ENCODE data around the gene EEF1AKMT3.
A peak's percentile ranks its signal among the peaks of the same experiment; 100 is the strongest.
"Not testable (repeated sequence)": the region's sequence is repeated elsewhere in the genome, so short reads cannot be mapped to it uniquely, and the experiment has no call there.

Gene EEF1AKMT3

GRCh38 chr12:57795354-57795753 is 22.9 kb downstream of the EEF1AKMT3 start:
- no peak for DNase-seq

GRCh38 chr12:57796996-57797395 is 24.6 kb downstream of the EEF1AKMT3 start:
- DNase-seq = no peak

- no peak for DNase-seq
Observed at GRCh38 chr12:57797933-57798332, 25.5 kb downstream of the EEF1AKMT3 start.

DNA sequence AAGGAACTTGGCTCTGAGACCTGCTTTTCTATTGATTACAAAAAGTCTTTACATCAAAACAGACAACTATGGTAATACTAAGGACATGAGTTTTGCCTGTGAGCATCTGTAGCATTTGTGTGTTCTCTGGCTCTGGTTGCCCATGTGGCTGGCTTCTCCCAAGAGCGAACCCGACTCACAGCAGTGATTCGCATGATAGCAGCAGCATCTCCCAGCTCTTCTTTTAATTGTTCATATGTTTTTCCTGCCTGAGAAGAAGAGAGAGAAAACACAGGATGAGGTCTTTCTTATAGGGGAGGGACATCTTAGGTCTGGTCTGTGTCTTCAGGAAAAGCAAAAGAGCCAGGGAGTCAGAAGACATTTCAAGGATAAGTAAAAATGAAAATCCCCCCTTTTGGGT is 28.6 kb downstream of the EEF1AKMT3 start:
- no peak for DNase-seq

- no peak for DNase-seq
Observed at GRCh38 chr12:57802607-57803006, 30.2 kb downstream of the EEF1AKMT3 start.

GRCh38 chr12:57803319-57803893 is 31.0 kb downstream of the EEF1AKMT3 start:
- peak; percentile 27 to 34 for DNase-seq

DNA sequence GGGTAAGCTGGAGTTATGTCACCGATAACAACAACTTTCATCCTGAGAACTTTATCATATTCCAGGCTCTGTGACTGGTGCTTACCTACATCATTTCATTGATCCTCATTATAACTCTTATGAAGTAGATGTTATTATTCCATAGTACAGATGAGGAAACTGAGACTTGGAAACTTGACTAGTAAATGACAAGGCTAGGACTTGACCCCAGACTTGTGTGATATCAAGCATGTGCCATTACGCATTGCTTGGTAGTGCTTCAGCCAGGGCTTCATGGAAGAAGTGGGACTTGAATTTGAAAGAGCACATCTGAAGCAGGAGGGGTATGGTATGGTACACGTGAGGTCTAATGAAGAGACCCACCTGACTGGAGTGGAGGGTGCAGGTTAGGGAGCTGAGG is 34.3 kb downstream of the EEF1AKMT3 start:
- DNase-seq = no peak

- DNase-seq = no peak
Observed at GRCh38 chr12:57807285-57807684, 34.9 kb downstream of the EEF1AKMT3 start.

DNA sequence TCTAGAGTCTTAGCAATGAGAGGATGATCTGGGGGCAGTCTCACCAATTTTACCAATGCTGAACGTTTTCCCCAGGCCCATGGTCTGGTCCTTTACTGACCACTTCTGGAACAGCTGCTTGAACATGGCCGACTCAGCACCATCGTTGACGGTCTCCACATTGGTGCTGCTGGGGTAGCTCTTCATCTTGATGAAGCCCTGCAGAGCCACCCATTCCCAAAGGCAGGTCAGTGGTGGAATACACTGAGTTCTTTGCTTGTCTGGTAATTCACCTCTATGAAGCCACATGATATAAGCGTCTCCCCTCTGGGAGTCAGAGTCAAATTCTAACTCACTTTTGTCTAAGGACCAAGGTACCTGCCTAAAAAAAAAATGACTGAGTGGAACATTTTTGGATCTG is 35.9 kb downstream of the EEF1AKMT3 start:
- DNase-seq = no peak

DNA sequence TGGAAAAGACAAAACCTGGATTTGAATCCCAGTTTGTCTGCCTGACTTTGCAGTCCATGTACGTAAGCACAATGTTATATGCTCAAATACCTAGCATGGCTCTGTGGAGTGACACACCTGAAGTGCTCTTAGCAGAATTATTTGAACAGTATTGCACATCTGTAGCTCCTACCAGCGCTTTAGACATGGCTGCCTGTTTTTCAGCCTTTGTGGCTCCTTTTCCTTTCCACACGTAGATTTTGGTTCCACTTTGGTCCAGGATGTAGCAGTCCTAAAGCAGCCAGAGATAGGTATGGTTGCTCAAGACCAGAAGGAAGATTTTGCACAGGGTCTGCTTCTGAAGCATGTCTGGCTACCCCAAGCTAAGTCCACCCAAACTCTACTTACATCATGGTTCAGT is 37.0 kb downstream of the EEF1AKMT3 start:
- DNase-seq = no peak

GRCh38 chr12:57810450-57810849 is 38.0 kb downstream of the EEF1AKMT3 start:
- no peak for DNase-seq

GRCh38 chr12:57811028-57811755 is 38.8 kb downstream of the EEF1AKMT3 start:
- DNase-seq = no peak

- DNase-seq = no peak
Observed at GRCh38 chr12:57813111-57813970, 40.9 kb downstream of the EEF1AKMT3 start.

GRCh38 chr12:57813971-57814772 is 41.8 kb downstream of the EEF1AKMT3 start:
- no peak for DNase-seq

- DNase-seq = peak in 1 of 2 donors; percentile 22
Observed at GRCh38 chr12:57815177-57816000, 43.0 kb downstream of the EEF1AKMT3 start.

DNA sequence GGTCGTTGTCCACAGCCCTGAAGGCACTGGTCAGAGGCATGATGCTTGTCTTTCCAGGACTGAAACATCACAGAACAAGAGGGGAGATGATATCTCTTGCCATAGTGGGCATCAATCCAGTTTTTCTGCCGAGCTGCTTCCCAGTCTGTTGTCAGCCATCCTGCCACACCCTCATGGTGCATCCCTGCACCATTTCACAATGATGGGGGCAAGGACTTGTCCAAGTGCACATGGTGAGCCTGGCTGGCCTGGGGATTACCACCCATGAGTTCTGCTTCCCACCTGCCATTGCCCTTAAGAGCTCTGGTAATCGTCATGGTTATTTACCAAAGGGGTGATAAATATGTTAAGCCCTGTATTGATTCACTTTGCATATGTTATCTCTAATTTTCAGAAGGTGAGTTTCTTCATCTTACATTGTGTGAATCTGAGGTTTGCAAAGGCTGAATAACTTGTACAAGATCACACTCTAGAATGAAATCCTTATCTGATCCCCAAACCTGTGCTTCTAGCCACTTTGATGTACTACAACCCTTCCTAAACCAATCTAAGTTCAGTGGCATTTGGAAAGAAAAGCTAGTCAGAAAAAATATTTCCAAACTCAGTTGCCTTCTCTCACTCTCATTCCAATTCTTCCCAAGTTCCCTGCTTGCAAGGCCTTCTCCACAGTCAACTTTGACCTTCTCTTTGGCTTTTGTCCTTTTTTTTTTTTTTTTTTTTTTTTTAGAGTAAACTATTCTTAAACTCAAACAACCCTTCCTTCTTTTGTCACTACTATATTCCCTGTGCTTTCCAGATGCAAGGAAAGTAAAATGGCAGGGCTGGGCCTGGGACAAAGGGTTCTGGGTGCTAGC is 43.8 kb downstream of the EEF1AKMT3 start:
- DNase-seq = no peak

- DNase-seq = no peak
Observed at GRCh38 chr12:57816855-57817151, 44.4 kb downstream of the EEF1AKMT3 start.

- no peak for DNase-seq
Observed at GRCh38 chr12:57817261-57817989, 45.0 kb downstream of the EEF1AKMT3 start.

DNA sequence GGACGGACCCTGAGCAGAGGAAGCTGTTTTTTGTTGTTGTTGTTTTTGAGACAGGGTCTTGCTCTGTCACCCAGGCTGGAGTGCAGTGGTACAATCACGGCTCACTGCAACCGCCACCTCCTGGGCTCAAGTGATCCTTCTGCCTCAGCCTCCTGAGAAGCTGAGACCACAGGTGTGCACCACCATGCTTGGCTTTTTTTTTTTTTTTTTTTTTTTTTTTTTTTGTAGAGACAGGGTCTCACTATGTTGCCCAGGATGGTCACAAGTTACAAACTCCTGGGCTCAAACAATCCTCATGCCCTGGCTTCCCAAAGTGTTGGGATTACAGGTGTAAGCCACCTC is 45.5 kb downstream of the EEF1AKMT3 start:
- not testable (repeated sequence) for DNase-seq

GRCh38 chr12:57820119-57820518 is 47.7 kb downstream of the EEF1AKMT3 start:
- not testable (repeated sequence) for DNase-seq

GRCh38 chr12:57821015-57821414 is 48.6 kb downstream of the EEF1AKMT3 start:
- not testable (repeated sequence) for DNase-seq
